Colonic mucosa (tissue), 4 donors: Measurements from ENCODE around the gene PRR15L. TPM values are rescaled to one million over a fixed set of nuclear protein-coding genes. Genes with fewer than 3 reads are reported as not detected.
"Not testable (repeated sequence)": the region's sequence is repeated elsewhere in the genome, so short reads cannot be mapped to it uniquely, and the experiment has no call there.

Experiments used
- DNase-seq: peaks from one replicate; pipeline ENCODE4 v3.0.0-alpha.2; 2020
- H3K27ac ChIP-seq: fragments of 200-600 bp; one replicate; pipeline ENCODE4 v1.8.0; 2021
- H3K27me3 ChIP-seq: fragments of 200-600 bp; one replicate; pipeline ENCODE4 v1.8.0; 2021
- H3K36me3 ChIP-seq: fragments of 200-600 bp; one replicate; pipeline ENCODE4 v1.8.0; 2021
- H3K4me1 ChIP-seq: fragments of 200-600 bp; one replicate; pipeline ENCODE4 v1.8.0; 2021; ENCODE audit warnings: mild to moderate bottlenecking
- H3K4me3 ChIP-seq: fragments of 200-600 bp; one replicate; pipeline ENCODE4 v1.8.0; 2021
- H3K9ac ChIP-seq, 2 donors: one replicate each; pipeline ENCODE4 v1.7.0; 2013; ENCODE audit warnings: control low read depth in 2 of 2, low read depth in 2 of 2, low read length in 2 of 2
- H3K9me3 ChIP-seq: fragments of 200-600 bp; one replicate; pipeline ENCODE4 v1.8.0; 2021
- CTCF ChIP-seq: fragments of 200-600 bp; IDR thresholded peaks from one replicate; pipeline ENCODE4 v1.8.0; 2022; ENCODE audit warnings: antibody characterized with exemption, mild to moderate bottlenecking
- intact Hi-C: fragments of 100-400 bp; cut with DNase I; formaldehyde crosslinking; loops from one replicate; pipeline ENCODE4 v1.14.1; 2022
- total RNA-seq, 2 donors: library from RNA; stranded (reverse); fragmentation: NEBNext Ultra II Directional in 1 of 2; extraction: Animal tissue kit (Norgen Biotek cat#: 25700) in 1 of 2; gene quantifications; one replicate each; pipeline ENCODE4 v1.2.1, GENCODE V29; 2021
- donor health status: healthy.
- donor health status: DM: no; HTN: no; CAD: no.
- donor health status: DM: no; HTN: no; CAD: no.

The PRR15L gene
- total RNA-seq, 2 donors from 2014 or later = 223 to 259 TPM

- Histone ChIP-seq H3K4me3 (no peak overlapping the region), H3K27ac (no peak overlapping the region), H3K9me3 (no peaks in the 10 kb centered on the region), H3K4me1 (no peaks in the 10 kb centered on the region), H3K9ac (no peak overlapping the region), H3K36me3 (no peaks in the 10 kb centered on the region), H3K27me3 (no peaks in the 10 kb centered on the region)
- no peak for TF ChIP-seq CTCF
- intact Hi-C loops = no loop called here
- DNase-seq = no peak
Measured at GRCh38 chr17:47992216-47992615, 34.5 kb upstream of the PRR15L start.

GRCh38 chr17:47990962-47991731 lies 33.5 kb upstream of the PRR15L start:
- Histone ChIP-seq H3K4me3 (no peak overlapping the region), H3K9me3 (no peaks in the 10 kb centered on the region), H3K36me3 (no peaks in the 10 kb centered on the region), H3K27ac (no peak overlapping the region), H3K9ac (no peak overlapping the region), H3K4me1 (no peaks in the 10 kb centered on the region), H3K27me3 (no peaks in the 10 kb centered on the region)
- intact Hi-C loops = no loop called here
- TF ChIP-seq CTCF = no peak
- DNase-seq = no peak

- no peaks in the 10 kb centered on the region for H3K36me3 ChIP-seq
- no peak for DNase-seq
- H3K4me3 ChIP-seq = no peak overlapping the region
- H3K9me3 ChIP-seq = no peaks in the 10 kb centered on the region
- H3K9ac ChIP-seq = no peak overlapping the region
- no peak overlapping the region for H3K27ac ChIP-seq
- TF ChIP-seq CTCF = no peak
- intact Hi-C loops = no loop called here
- no peaks in the 10 kb centered on the region for H3K27me3 ChIP-seq
- H3K4me1 ChIP-seq = no peaks in the 10 kb centered on the region
Measured at GRCh38 chr17:47989700-47990099, 32.0 kb upstream of the PRR15L start.

GRCh38 chr17:47989159-47989558 lies 31.5 kb upstream of the PRR15L start:
- Histone ChIP-seq H3K9ac (no peak overlapping the region), H3K27ac (no peak overlapping the region), H3K36me3 (no peaks in the 10 kb centered on the region), H3K4me1 (no peaks in the 10 kb centered on the region), H3K9me3 (no peaks in the 10 kb centered on the region), H3K27me3 (no peaks in the 10 kb centered on the region), H3K4me3 (no peak overlapping the region)
- no peak for DNase-seq
- intact Hi-C loops = no loop called here
- TF ChIP-seq CTCF = no peak

GRCh38 chr17:47988445-47988844 lies 30.8 kb upstream of the PRR15L start:
- H3K4me3 ChIP-seq, H3K36me3 ChIP-seq, intact Hi-C loops: not testable (repeated sequence)

GRCh38 chr17:47987240-47987835 lies 29.7 kb upstream of the PRR15L start:
- intact Hi-C loops = no loop called here
- no peak overlapping the region for H3K27ac ChIP-seq
- no peak overlapping the region for H3K9ac ChIP-seq
- peaks cover 5% of the 10 kb centered on the region for H3K36me3 ChIP-seq
- no peak for TF ChIP-seq CTCF
- no peak for DNase-seq
- H3K4me1 ChIP-seq = no peaks in the 10 kb centered on the region
- no peaks in the 10 kb centered on the region for H3K27me3 ChIP-seq
- H3K4me3 ChIP-seq = no peak overlapping the region
- H3K9me3 ChIP-seq = no peaks in the 10 kb centered on the region

More at GRCh38 chr17:47988445-47988844, 30.8 kb upstream of the PRR15L start:
- not testable (repeated sequence) for H3K4me1 ChIP-seq, H3K27ac ChIP-seq, DNase-seq, H3K9ac ChIP-seq, H3K9me3 ChIP-seq, H3K27me3 ChIP-seq
